ENCODE measurements around the gene PAX4.

GRCh38 chr7:127571741-127572505, 46.0 kb downstream of the PAX4 start:
- TF ChIP-seq POLR2A (IDR thresholded peaks at IDR 0.05; ENCODE audit: low read depth, low read length), result no peak
- TF ChIP-seq CTCF (conservative IDR thresholded peaks at IDR 0.05; ENCODE audit: low read depth, low read length), result no peak
- TF ChIP-seq MAFK (IDR thresholded peaks at IDR 0.05; ENCODE audit: low read depth, low read length), result no peak
- TF ChIP-seq ELK1 (IDR thresholded peaks at IDR 0.05; ENCODE audit: borderline replicate concordance, low read depth, low read length), result no peak
- no peak for TF ChIP-seq RFX5 (IDR thresholded peaks at IDR 0.05; ENCODE audit: low read depth, low read length)

Data from IMR-90 (cell line).